AG10803 (cell line): ENCODE data around the gene CRTAC1.

Experiments
- DNase-seq: peaks from one replicate; pipeline ENCODE4 v3.0.0; 2010; ENCODE audit warnings: low read depth
- H3K4me3 ChIP-seq: 2 replicates; pipeline ENCODE4 v1.5.1; 2011; ENCODE audit warnings: mild to moderate bottlenecking, low read length, control low read depth
- TF ChIP-seq, protein P1 (sequence below): conservative IDR thresholded peaks from 2 replicates; pipeline ENCODE4 v1.5.1; 2011; ENCODE audit warnings: mild to moderate bottlenecking, low read length, control low read depth, inconsistent platforms

Gene CRTAC1

DNA sequence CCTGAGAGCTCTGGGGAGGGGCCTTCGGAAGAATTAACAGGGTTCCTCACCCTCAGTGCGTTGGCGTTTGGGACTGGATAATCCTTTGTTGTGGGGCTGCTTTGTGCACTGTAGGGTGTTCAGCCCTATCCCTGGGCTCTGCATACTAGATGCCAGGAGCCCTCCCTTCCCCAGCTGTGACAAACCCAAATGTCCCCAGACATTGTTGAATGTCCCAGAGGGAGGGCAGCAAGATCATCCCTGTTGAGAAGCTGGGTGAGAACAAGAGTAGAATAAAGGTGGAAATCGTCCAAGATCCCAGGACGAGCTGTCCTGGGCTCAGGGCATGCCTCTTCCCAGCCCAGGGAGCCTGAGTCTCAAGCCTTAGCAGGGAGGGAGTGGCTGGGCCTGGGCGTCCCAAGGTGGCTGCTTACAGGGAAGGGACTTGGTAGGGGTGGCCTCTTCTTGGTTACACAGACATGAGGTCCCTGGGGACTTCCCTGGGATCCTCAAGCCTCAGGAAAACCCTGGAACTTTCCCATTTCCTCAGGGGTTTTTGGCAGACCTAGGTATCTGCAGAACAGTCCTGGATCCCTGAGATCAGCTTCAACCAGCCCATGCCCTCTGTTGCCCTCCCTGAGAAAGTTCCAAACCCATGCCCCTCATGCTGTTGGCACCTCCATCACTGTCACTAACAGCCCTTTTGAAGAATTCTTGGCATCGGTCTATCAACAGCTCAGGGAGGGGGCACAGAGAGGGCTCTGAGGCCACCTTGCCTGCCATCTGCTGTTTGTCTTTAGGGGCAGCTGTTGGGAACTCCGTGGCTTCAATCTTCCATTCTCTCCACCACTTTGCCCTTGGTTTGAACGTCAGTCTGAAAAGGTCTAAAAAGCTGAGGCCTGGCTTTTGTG lies 127.0 kb downstream of the CRTAC1 start:
- H3K4me3 ChIP-seq = no peak overlapping the region
- TF ChIP-seq, protein P1, sequence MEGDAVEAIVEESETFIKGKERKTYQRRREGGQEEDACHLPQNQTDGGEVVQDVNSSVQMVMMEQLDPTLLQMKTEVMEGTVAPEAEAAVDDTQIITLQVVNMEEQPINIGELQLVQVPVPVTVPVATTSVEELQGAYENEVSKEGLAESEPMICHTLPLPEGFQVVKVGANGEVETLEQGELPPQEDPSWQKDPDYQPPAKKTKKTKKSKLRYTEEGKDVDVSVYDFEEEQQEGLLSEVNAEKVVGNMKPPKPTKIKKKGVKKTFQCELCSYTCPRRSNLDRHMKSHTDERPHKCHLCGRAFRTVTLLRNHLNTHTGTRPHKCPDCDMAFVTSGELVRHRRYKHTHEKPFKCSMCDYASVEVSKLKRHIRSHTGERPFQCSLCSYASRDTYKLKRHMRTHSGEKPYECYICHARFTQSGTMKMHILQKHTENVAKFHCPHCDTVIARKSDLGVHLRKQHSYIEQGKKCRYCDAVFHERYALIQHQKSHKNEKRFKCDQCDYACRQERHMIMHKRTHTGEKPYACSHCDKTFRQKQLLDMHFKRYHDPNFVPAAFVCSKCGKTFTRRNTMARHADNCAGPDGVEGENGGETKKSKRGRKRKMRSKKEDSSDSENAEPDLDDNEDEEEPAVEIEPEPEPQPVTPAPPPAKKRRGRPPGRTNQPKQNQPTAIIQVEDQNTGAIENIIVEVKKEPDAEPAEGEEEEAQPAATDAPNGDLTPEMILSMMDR = no peak
- no peak for DNase-seq

DNA sequence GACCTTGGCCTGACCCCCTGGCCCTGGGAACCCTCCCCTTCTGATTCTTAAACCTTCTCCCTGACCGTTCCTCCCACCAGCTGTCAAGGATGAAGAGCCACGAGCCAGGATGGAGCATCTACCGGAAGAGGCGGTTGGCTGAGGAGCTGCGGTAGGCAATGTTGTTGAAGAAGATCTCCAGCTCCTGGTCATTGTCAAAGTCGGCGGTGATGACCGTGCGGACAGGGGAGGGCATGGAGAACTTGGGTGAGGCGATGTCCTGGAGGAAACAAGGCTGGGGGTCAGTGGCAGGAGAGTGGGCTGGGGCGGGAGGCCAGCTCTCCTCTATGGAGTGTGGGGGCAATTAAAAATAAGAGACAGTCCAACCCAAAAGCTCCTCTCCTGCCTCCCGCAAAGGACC lies 129.0 kb downstream of the CRTAC1 start:
- no peak for DNase-seq
- TF ChIP-seq, protein P1 = no peak
- H3K4me3 ChIP-seq = no peak overlapping the region

DNA sequence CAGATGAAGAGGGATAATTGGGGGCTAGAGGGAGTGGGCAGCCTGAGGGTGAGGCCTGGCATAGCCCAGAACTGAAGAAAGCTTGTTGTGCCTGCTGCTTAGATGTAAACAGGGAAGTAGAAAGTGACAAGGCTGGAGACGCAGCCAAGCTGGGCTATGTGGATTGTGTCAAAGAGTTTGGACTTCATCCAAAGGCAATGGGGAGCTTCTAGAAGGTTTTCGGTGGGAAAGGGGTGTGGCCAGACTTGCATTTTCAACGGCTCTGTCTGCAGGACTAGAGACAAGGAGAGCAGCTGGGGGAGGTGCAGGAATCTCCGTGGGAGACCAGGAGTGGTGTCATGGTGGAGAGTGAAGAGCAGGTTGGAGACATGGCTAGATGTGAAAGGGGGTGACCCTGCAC lies 132.0 kb downstream of the CRTAC1 start:
- no peak overlapping the region for H3K4me3 ChIP-seq
- TF ChIP-seq, protein P1 = no peak
- DNase-seq = no peak

DNA sequence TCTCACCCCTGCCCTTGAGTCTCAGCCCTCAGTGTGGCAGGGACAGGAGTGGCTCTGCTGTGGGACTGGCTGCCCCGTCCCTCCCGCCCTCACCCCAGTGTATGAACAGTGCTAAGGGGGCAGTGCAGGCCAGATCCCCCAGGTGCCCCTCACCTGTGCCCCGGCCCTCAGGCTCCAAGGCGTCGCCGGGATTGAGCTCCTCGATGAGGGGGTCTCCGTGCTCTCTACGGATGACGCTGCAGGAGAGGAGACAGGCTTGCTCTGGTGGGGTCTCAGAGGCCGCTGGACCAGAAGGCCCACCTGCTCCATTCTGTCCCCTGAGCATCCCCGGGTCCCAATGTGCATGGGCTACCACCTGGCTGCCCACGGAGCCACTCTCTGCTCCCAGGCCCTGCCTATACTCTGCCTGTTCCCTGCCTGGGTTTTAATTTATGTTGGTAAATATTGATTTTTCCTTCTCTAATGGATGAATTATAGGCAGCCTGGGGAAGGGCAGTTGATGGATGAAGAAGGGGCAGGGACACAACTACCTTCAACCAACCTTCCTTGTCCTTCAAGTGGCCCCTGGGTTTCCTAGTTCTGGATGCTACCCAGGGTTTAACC lies 133.6 kb downstream of the CRTAC1 start:
- no peak for DNase-seq
- no peak overlapping the region for H3K4me3 ChIP-seq
- TF ChIP-seq, protein P1 = no peak

DNA sequence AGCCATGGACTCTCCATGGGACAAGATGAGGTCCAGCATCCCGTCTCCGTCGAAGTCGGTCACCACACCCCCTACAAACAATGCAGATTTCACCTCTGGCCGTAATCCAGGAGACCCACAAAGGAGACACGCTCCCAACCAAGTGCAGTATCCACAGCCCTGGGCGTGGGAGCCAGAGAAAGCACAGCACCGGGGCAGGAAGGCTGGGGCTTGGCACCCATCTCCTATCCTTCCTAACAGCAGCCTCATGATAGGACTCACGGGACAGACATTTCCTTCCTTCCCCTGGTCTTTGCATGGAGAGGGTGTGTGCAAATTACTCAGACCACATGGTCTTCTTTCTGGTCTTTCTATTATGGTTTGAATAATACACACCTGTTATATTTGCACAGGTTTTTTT lies 134.5 kb downstream of the CRTAC1 start:
- TF ChIP-seq, protein P1 = no peak
- no peak for DNase-seq
- no peak overlapping the region for H3K4me3 ChIP-seq

DNA sequence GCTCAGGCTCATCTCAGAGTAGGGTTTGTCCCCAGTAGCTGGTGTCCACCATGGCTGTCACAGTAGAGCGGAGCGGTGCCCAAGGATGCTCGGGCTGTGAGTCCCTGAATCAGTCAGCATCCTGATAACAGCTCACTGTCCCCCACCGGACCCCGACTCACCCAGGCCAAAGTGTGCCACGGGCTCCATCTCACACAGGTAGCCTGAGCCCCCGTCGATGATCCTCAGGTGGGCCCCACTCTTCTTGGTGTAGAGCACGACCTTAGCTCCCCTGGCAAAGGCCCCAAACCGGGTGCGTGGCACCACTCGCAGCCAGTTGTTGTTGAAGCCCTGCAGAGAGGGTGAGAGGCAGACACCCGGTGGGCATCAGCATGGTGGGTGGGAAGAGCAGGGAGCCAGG lies 135.3 kb downstream of the CRTAC1 start:
- no peak for DNase-seq
- TF ChIP-seq, protein P1 = no peak
- no peak overlapping the region for H3K4me3 ChIP-seq

DNA sequence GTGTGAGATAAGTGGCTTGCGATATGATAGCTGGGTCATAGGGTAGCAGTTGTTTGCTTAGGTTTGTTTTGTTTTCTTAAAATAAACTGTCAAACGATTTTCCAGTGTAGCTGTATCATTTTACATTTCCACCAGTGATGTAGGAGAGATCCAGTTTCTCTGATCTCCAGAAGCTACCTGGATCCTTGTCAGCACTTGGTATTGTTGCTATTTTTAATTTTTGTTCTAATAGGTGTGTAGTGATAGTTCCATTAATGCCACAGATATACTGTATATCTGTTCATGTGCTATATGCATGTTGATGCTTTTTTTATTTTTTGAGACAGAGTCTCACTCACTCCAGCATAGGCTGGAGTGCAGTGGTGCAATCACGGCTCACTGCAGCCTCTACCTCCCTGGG lies 136.3 kb downstream of the CRTAC1 start:
- no peak overlapping the region for H3K4me3 ChIP-seq
- TF ChIP-seq, protein P1 = no peak

More for the DNA sequence above, 136.3 kb downstream of the CRTAC1 start:
- no peak for DNase-seq
